ENCODE measurements around the gene ADGB. TPM values are rescaled to one million over a fixed set of nuclear protein-coding genes. Genes with fewer than 3 reads are reported as not detected.

The ADGB gene
- total RNA-seq, 1 donor from 2014 or later = not detected

DNA sequence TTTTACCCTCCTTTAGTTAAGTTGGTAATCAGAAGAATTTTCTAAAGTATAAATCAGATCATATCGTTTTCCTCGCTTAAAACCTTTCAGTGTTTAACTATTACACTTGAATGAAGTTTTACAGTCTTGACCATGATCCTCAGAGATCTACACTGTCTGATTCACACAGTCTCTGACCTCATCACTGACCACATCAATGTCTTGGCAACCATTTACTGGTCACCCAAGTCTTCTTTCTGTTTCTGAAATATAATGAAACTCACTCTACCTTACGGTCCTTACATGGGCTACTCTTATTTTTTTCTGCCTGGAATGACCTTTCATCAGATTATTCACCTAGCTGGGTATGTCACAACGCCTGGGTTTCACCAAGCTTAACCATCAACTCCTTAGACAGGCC lies 71.4 kb downstream of the ADGB start:
- DNase-seq (ENCODE audit: extremely low spot score, unreplicated experiment) = no peak
- Mint-ChIP-seq H3K27me3 (ENCODE audit: unreplicated experiment) (peaks cover 30% of the 10 kb centered on the region), H3K27ac (ENCODE audit: unreplicated experiment) (no peak overlapping the region), H3K9me3 (ENCODE audit: unreplicated experiment) (no peaks in the 10 kb centered on the region), H3K4me3 (ENCODE audit: unreplicated experiment) (no peak overlapping the region), H3K4me1 (ENCODE audit: unreplicated experiment) (no peaks in the 10 kb centered on the region), H3K36me3 (ENCODE audit: unreplicated experiment) (no peaks in the 10 kb centered on the region)
- TF ChIP-seq, protein P1, sequence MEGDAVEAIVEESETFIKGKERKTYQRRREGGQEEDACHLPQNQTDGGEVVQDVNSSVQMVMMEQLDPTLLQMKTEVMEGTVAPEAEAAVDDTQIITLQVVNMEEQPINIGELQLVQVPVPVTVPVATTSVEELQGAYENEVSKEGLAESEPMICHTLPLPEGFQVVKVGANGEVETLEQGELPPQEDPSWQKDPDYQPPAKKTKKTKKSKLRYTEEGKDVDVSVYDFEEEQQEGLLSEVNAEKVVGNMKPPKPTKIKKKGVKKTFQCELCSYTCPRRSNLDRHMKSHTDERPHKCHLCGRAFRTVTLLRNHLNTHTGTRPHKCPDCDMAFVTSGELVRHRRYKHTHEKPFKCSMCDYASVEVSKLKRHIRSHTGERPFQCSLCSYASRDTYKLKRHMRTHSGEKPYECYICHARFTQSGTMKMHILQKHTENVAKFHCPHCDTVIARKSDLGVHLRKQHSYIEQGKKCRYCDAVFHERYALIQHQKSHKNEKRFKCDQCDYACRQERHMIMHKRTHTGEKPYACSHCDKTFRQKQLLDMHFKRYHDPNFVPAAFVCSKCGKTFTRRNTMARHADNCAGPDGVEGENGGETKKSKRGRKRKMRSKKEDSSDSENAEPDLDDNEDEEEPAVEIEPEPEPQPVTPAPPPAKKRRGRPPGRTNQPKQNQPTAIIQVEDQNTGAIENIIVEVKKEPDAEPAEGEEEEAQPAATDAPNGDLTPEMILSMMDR (IDR thresholded peaks at IDR 0.05) = no peak

DNA sequence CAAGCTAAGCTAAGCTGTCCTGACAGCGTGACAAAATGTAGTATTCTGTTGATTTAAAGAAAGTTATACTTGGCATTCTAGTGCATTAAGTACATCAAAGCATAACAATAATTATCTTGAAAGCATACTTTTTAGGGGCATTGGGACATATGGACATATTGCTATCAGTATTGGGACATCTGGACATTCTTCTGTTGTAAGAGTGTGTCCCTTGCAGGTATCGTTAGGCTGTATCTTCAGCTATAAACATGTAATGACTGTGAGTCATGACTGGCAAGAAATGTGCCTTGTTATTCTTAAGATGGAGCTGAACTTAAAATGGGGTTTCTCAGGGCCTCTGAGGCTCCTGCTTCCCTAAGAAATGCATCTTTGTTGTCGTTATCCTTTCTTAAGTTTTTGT lies 74.3 kb downstream of the ADGB start:
- TF ChIP-seq, protein P1 (IDR thresholded peaks at IDR 0.05) = no peak
- Mint-ChIP-seq H3K36me3 (ENCODE audit: unreplicated experiment) (no peaks in the 10 kb centered on the region), H3K9me3 (ENCODE audit: unreplicated experiment) (no peaks in the 10 kb centered on the region), H3K27me3 (ENCODE audit: unreplicated experiment) (peaks cover 30% of the 10 kb centered on the region), H3K4me3 (ENCODE audit: unreplicated experiment) (no peak overlapping the region), H3K27ac (ENCODE audit: unreplicated experiment) (no peak overlapping the region), H3K4me1 (ENCODE audit: unreplicated experiment) (no peaks in the 10 kb centered on the region)
- DNase-seq (ENCODE audit: extremely low spot score, unreplicated experiment) = no peak

DNA sequence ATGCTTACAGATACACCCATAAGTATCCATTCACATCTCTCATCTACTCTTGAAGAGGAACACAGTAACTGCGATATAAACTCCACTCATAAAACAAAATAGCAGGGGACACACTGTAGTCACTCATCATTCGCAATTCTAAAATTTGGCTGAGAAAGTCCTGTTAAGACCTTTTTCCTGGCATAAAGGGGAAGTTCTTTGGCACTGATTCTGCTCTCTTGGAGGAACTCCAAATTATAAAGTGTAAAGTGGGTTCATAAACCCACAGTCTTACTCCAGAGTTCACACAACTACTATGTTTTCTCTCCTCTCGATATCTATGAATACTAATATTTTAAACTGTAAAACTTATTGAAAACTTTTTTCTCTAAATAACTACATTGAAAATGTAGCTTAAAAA lies 80.6 kb downstream of the ADGB start:
- no peak overlapping the region for H3K27ac Mint-ChIP-seq (ENCODE audit: unreplicated experiment)
- peaks cover 12% of the 10 kb centered on the region for H3K27me3 Mint-ChIP-seq (ENCODE audit: unreplicated experiment)
- H3K9me3 Mint-ChIP-seq (ENCODE audit: unreplicated experiment) = no peaks in the 10 kb centered on the region
- H3K4me1 Mint-ChIP-seq (ENCODE audit: unreplicated experiment) = no peaks in the 10 kb centered on the region
- DNase-seq (ENCODE audit: extremely low spot score, unreplicated experiment) = no peak
- no peak overlapping the region for H3K4me3 Mint-ChIP-seq (ENCODE audit: unreplicated experiment)
- TF ChIP-seq, protein P1 (IDR thresholded peaks at IDR 0.05) = no peak
- no peaks in the 10 kb centered on the region for H3K36me3 Mint-ChIP-seq (ENCODE audit: unreplicated experiment)

DNA sequence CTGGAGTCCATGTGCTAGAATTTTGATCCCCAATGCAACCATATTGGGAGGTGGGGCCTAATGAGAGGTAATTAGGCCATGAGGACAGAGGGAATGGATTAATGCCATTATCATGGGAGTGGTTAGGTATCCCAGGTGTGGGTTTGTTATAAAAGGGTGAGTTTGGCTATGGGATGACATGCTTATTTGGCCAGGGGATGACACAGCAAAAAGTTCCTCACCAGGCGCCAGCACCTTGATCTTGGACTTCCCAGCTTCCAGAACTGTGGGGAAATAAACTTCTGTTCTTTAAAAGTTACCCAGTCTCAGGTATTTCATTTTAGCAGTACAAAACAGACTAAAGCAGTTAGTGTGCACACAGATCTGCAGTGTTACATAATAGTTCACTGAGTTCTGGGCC lies 84.1 kb downstream of the ADGB start:
- Mint-ChIP-seq H3K27me3 (ENCODE audit: unreplicated experiment) (peaks cover 12% of the 10 kb centered on the region), H3K4me3 (ENCODE audit: unreplicated experiment) (no peak overlapping the region), H3K9me3 (ENCODE audit: unreplicated experiment) (no peaks in the 10 kb centered on the region), H3K4me1 (ENCODE audit: unreplicated experiment) (no peaks in the 10 kb centered on the region), H3K27ac (ENCODE audit: unreplicated experiment) (no peak overlapping the region), H3K36me3 (ENCODE audit: unreplicated experiment) (no peaks in the 10 kb centered on the region)
- TF ChIP-seq, protein P1 (IDR thresholded peaks at IDR 0.05) = no peak
- no peak for DNase-seq (ENCODE audit: extremely low spot score, unreplicated experiment)

DNA sequence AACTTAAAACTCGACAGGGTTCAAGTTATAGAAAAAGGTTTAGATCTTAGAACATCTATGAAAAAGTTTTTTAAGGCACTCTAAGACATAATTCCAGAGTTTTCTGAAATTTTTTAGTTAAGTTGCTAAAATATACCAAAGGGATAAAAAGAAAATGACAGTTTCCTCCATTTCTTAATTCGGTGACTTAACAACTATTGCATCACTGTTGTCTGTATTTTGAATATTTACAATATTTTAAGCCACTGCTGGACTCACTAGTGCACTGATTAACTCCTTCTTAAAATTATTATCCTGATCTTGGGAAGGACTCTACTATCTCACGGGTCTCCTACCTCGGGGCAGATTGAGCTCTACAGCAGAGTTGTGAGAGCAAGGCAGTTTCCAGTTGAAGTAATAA lies 91.0 kb downstream of the ADGB start:
- H3K4me1 Mint-ChIP-seq (ENCODE audit: unreplicated experiment) = no peaks in the 10 kb centered on the region
- H3K9me3 Mint-ChIP-seq (ENCODE audit: unreplicated experiment) = no peaks in the 10 kb centered on the region
- no peak for DNase-seq (ENCODE audit: extremely low spot score, unreplicated experiment)
- H3K36me3 Mint-ChIP-seq (ENCODE audit: unreplicated experiment) = no peaks in the 10 kb centered on the region
- H3K27me3 Mint-ChIP-seq (ENCODE audit: unreplicated experiment) = peaks cover 34% of the 10 kb centered on the region
- TF ChIP-seq, protein P1 (IDR thresholded peaks at IDR 0.05) = no peak
- H3K27ac Mint-ChIP-seq (ENCODE audit: unreplicated experiment) = no peak overlapping the region
- H3K4me3 Mint-ChIP-seq (ENCODE audit: unreplicated experiment) = no peak overlapping the region

All from osteocyte (in vitro differentiated cells).